NK-92 treated with Interleukin-12 subunit alpha and Interleukin-12 subunit beta, amount 100 ng/mL, for 24 hours (cell line): ENCODE data around the gene TRAPPC2L.
"Not testable (repeated sequence)": the region's sequence is repeated elsewhere in the genome, so short reads cannot be mapped to it uniquely, and the experiment has no call there.

ENCODE experiments used
- DNase-seq: peaks from one replicate; lab custom pipeline; 2025; lab: John Stamatoyannopoulos, UW

Gene TRAPPC2L

DNA sequence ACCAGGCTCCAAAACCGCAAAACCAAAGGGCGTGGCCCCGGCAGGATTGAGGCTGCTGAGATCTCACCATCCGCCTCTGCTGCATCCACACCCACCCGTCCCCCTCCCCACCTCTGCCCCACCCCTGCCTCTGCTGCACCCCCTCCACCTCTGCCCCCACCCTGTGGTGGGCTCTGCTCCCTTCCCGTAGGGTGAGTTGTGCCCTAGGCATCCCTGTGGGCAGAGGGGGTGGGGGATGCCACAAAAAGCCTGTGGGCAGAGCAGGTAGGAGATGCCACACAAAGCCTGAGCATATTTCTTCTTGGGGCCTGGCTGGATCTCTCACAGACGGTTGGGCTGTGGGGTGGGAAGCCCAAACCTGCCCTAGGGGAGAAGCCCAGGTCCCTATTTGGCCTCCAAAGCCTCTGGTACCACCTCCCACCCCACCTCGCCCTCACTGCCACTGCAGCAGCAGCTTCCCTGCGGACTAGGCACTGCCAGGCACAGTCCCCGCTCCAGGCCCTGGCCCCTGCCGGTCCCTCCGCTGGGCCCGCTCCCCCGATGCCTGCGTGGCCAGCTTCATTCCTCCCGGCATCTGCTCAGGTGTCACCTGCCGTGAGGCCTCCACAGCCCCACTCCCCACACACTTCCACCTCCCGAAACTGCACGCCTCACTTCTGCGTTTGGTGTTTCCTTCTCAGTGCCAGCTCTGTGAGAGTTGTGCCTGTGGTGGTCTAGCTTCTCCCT is 20.8 kb downstream of the TRAPPC2L start:
- DNase-seq = no peak

DNA sequence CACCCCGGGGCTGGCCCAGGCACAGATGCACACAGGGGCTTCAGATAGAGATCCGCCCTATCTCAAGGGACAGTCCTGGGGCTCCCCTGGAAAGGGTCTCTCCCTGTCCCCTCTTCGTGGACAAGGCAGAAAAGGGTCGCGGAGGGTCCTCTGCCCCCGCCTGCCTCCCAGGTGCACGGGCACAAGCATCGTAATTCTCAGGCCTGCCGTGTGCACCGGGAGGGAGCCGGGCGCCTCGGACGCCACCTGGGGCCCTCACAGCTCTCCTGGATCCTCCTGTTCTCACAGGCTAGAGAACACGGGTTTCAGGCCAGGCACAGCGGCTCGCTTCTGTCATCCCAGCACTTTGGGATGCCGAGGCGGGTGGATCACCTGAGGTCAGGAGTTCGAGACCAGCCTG is 21.4 kb downstream of the TRAPPC2L start:
- DNase-seq = no peak

DNA sequence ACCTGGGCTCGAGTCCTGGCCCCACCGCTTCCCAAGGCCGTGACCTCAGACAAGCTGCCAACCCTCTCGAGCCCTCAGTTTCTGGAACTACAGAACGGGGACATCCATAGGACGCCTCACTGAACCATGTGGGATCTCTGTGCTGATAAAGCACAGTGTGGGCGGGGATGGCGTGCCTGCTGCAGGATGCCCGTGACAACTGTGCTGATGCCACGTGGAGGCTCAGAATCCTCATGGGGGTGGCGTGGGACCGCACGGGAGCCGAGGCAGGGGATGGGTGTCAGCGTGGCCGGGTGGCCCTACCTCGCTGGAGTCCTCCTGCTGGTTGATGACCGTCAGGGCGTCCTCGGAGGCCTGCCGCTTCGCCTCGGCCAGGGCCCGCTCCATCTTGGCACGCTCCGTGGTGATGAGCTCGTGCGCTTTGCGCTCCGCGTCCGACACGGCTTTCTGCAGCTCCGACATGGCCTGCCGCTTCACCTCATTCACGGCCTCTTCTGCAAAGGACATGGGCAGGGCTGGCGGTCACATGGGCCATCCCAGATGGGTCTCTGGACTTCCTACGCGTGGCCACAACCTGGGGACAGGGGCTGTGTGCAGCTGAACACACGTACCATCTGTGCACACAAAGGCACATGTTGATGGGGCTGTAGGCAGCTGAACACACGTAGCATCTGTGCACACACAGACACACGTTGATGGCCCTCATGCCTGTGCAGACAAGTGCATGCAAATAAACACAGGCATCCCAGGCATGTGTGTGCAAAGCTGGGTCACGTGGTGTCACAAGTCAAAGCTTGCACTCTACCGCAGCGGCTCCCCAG is 22.2 kb downstream of the TRAPPC2L start:
- no peak for DNase-seq

DNA sequence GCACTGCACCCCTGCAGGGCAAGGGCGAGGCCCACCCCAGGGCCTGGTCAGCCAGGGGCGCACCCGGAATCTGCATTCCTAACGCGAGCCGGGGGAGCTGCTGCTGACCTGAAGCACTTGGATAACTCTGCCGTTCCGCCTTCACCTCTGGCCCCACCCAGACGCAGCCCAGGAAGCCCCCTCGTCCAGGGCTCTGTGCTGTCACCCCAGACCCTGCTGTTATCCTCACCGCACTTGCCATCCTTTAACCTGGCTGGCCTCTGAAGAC is 22.8 kb downstream of the TRAPPC2L start:
- no peak for DNase-seq

DNA sequence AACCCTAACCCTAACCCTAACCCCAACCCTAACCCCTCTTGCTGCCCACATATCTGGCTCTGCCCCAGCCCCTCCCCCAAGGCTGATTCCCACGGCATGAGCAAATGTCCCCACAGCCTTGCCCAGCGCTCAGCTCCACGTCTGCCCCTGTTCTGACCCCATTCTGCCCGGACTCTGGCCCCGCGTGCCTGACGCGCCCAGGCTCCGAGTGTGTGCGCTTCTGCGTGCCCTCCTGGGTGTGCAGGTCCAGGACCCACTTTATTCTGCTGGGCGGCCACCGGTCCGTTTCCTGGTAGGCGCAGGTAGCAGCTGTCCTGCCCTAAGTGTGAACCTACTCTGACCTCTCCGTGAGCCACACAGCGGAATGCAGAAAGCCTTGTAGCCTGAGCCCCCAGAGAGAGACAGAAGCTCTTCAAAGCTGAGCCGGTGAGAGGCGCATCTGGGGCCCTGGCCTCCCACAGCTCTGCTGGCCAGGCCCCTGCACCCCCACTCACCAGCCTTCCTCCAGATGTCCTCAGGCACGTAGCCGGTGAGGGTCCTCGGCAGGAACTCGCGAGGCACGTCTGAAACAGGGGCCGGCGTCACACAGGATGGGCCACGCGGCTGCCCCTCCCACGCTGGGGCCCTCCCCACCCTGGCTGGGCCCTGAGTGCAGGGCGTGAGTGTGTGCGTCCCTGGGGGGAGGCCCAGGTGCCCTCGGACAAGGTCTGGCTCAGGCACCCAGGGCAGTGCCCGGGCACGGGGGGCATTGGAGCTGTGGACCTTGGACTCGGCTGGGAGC is 23.5 kb downstream of the TRAPPC2L start:
- no peak for DNase-seq

DNA sequence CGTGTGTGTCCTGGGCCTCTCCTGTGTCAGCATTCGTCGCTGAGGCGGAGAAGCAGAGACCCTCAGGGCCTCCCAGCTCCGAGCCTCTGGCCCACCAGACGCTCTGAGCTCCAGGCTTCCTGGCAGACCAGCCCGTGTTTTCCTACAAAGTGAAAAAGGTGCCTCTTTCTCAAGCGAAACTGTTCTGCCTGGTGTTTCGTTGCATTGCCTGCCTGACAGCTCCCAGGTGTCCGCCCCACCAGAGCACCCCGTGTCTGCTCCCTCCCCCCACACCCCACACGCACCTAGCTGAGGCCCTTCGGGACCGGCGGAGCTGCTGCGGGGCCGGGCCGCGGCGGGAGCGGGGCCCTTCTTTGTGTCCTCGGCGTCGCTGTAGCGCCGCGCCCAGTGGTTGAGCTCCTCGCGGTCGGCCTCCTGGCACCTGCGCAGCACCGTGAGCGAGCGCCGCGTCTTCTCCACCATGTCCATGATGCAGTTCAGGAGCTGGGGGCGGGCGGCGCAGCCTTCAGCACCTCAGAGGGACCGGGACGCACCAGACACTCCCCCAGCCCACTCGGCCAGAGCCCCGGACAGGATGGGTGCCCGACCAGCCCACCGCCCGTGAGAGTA is 24.2 kb downstream of the TRAPPC2L start:
- no peak for DNase-seq

DNA sequence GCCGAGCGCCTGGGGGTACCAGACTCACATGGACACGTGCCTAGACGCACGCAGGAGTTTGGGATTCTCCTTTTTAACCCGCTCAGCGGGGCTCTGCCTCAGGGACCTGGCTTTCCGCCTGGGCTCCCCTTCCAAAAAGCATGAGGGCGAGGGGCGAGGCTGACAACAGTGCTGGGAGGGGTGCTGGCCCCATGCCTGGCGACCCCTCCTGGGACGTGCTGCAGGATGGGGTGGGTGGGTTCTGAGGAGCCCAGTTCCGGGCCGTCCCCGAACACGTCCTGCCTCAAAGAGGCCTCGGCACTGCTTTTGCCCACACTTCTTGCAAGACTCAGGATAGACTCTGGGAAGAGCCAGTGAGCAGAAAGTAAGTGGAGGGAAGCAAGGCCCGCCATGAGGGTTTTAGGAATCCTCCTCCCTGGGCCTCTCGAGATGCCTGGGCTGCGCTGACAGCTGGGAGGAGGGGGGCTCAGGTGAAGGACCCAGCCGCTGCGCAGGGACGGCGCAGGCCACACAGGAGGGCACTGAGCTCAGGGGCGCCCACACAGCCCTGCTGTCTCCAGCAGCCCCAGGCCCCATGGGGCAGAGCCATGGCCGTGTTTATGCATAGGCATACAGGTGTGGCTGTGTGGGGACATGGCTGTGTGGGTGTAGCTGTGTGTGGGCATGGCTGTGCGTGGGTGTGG is 24.9 kb downstream of the TRAPPC2L start:
- DNase-seq = no peak

DNA sequence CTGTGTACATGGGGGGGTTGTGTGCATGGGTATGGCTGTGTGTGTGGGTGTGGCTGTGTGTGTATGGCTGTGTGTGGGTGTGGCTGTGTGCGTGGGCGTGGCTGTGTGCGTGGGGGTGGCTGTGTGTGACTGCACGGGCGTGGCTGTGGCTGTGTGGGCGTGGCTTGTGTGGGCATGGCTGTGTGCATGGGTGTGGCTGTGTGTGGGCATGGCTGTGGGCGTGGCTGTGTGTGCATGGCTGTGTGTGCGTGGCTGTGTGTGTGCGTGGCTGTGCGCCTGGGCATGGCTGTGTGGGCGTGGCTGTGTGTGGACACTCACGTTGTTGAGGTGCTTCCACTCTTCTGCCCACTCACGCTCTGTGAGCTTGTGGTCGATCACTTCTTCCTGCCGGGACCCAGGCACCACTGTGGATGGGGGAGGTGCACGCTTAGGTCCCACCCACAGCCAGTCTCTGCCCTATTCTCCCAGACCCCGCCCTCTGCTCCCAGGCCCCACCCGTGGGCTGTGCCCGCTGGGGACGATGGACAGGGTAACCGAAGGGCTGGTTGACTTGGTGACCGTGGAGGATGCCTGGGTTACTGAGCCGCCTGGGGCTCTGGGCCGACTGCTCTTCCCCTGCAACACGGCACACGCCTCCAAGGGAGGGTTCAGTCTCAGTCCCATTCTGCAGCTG is 25.6 kb downstream of the TRAPPC2L start:
- DNase-seq = no peak

DNA sequence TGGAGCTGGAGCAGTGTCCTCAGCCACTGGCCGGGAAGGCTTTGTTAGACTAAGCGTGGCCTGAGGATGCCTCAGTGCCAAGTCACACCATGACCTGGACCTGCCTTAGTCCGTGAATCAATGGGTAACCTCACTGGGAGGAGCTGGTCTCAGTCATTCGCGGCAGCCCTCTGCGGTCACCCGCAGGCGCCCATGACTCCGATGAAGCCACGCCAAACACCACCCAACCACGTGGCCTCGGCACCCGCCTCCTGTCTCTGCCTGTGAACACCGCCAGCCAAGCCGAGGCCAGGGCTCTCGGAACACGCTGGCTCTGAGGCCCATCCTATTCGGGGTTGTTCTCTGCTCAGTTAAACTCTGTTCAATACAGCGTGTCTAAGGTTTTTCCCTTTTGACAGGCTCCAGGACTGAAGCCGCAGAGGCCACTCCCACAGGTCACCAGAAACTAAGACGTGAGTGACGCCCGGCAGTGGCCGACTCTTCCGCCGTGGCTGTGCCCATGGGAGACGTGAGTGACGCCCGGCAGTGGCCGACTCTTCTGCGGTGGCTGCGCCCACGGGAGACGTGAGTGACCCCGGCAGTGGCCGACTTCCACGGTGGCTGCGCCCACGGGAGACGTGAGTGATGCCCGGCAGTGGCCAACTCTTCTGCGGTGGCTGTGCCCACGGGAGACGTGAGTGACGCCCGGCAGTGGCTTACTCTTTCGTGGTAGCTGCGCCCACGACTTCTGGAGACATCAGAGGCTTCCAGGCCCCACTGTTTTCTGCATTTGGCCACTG is 26.4 kb downstream of the TRAPPC2L start:
- no peak for DNase-seq

DNA sequence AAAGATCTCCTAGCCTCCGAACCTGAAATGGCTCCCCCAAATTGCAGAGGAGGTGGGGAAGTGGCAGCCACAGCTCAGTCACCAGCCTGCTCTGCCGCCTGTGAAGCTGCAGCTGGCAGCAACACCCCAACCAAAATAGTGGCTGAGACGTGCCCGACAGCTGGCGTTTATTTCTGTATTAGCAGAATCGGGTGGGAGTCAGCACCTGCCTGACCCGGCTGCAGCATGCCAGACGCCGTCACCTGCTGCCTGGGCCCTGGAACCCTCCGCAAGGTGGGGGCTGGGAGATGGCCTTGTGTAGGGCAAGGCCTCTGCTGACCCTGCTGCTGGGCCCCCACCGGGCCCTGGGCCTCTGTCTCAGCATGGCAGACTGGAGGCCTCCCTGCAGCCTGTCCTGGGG is 27.0 kb downstream of the TRAPPC2L start:
- DNase-seq = no peak

DNA sequence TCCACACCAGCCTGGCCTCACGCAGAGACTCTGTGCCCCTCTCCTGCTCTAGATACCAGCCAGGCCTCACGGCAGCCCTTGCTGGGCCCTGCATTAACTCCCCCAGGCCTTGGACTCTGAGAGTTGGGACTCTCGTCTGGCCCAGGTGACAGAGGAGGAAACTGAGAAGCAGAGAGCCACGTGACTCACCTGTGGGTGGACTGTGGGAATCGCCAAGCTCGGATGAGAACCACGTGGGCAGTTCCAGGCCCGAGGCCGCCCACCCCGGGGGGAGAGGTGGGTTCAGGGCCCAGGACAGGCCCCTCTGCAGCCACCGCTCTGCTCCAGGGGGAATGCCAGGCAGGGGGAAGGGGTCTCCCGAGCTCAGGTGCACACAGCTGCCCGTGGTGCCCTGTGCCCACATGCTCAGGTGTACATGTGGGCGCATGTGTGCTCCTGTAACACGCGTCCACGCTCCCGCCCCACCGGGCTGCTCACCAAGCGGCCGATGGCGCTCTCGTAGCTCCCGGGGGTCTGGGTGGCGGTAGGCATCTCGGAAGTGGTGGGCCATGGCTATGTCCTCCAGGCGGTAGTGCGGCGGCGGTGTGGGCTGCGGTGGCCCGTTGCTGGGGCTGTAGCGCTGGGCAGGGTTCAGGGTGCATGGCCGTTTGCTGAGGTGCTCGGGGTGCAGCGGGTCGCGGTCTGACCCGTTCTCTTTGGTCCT is 27.8 kb downstream of the TRAPPC2L start:
- DNase-seq = no peak

DNA sequence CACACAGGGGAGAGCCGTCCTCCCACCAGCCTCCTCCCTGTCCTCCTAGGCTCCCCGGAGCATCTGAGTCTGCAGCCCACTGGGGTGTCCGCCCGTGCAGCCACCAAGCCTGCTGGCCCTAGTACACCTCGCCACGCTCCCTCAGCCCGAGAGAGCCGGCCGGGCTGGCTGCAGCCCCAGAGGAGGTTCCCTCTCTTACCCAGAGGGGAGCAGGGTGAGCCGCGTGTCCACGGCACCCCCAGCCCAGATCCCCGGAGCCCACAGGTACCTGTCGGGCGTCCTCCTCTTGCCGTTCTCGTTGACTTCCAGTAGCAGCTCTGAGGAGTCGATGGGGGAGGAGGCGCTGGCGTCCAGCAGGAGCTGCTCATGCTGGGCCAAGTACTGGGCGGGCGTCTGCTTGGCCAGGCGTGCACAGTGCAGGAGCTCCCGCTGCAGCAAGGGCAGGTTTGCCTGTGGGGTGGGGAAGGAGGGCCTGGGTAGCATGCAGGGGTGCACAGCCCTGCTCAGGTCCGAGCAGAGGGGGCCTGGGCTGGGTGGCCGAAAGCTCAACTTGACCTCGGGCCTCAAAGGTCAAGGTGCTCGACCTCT is 28.9 kb downstream of the TRAPPC2L start:
- no peak for DNase-seq

DNA sequence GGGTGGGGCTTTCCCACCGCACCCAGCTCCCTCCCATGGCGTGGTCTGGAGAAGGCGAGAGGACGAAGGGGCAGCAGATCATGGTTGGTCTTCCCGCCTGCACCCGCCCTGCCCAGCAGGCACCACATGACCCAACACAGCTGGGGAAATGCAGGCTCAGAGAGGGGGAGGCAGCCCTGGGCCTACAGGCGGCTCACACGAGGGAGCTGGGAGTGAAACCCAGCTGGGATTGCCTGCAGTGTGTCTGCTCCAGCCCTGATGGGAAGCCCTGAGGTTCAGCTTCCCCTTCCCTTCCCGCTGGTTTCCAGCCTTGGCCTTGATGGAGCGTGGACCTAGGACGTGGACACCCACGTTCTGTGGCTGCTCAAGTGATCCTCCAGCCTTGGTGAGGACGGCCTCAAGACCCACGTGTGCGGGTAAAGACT is 29.5 kb downstream of the TRAPPC2L start:
- DNase-seq = no peak

DNA sequence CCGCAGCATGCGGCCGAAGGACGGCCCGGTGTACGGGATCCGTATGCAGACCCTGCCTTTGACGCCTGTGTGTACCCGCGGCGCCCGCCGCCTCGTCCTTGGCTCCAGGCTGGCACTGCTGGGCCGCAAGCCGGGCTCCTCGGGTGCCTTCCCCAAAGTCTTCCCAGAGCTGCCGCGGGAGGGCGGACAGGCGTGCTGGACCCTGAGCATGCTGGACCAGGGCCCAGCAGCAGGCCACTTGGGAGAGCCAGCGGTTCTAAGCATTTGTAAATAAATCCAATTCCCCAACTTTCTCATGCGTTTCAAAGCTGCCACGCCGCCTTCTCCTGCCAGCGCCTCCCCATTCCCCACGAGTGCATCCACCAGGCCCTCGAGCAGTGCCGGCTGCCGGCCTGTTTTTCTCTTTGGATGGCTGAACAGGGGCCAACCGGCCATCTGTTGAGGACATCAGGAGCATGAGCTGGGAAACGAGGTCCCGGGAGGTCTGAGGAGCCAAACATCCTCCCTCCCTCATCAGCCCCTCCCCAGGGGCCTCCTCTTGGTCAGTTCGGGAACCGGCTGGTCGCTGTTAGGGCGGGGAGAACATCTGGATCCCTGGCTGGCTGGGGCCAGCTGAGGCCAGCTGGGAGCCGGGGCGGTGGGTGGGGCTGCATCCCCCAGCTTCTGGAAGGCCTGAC is 30.1 kb downstream of the TRAPPC2L start:
- no peak for DNase-seq

DNA sequence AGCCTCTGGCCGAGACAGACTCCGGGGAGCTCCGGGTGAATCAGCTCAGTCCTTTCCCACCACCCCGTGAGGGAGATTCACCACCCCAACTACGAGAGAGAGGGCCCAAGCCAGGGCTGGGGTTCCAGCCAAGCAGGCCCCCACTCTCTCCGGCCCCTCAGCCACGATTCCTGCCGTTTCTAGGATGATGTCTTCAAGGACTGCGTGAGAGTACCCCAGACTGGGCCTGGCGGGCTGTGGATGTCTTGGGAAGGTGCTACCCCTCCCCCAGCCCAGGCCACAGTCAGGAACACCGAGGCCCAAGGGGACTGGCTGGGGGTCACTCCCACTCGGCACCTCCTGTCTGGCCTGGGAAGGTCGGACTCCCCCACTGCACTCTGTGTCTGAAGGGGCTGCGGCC is 31.1 kb downstream of the TRAPPC2L start:
- DNase-seq = no peak

DNA sequence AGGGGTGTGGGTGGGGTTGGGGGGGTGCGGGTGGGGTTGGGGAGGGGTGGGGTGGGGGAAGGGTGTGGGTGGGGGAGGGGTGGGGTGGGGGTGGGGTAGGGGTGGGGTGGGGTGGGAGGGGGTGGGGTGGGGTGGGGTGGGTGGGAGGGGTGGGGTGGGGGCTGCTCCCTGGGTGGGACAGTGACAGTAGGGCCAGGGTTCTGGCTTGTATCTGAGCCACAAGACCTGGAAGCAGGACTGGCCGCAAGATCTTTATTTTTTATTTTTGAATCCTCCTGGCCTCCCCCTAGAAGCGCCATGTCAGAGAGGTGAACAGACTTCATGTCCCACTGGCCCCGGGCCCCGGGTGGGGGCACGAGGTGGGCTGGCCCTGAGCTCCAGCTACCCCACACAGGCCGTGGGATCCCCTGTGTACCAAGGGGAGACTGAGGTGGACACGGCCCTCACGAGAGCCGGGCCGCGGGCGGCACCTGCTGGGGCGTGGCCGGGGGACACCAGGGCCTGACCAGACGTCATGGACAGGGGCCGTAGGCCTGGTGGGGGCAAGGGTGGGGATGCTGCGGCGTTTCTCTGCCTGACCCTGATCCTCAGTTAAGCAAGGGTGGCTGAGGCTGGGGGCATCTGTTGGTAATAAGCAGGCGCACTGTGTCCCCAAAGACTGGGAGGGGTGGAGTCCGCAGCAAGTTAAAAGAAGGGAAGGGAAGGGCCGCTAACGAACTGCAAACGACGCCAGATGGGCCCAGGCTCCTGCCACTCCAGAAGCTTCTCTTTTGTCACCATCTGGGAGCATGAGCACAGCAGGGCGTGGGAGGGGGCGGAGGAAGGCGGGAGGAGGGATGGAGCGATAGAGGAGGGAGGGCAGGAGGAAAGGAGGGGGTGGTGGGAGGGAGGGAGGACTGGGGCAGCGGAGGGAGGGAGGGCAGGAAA is 31.8 kb downstream of the TRAPPC2L start:
- DNase-seq = no peak

DNA sequence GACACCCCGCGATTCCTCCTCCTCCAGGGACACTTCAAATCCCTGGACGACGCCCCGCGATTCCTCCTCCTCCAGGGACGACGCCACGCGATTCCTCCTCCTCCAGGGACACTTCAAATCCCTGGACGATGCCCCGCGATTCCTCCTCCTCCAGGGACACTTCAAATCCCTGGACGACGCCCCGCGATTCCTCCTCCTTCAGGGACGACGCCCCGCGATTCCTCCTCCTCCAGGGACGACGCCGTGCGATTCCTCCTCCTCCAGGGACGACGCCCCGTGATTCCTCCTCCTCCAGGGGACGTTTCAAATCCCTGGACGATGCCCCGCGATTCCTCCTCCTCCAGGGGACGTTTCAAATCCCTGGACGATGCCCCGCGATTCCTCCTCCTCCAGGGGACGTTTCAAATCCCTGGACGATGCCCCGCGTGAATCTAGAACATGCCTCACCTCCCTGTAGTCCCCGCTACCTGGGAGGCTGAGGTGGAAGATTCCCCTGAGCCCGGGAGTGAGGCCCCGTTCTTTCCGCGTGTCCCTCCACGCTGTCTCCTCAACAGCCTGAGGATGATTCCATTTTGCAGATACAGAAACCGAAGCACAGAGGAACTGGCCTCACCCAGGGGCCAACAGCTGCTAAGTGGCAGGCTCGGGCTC is 32.9 kb downstream of the TRAPPC2L start:
- DNase-seq = not testable (repeated sequence)
